BLaER1 treated with 17β-estradiol and CSF1 and Interleukin-3, amounts not matched to agents 10 nM and 100 nM (cell line): Measurements from ENCODE around the gene PTPRZ1.

Source experiments
- H3K27ac ChIP-seq, 11 experiments: shearing (Covaris generic); formaldehyde crosslinking; 2 replicates each; pipeline ENCODE4 v1.8.1; 2022
- H3K27me3 ChIP-seq, 11 experiments: shearing (Covaris generic); formaldehyde crosslinking; 2 replicates each; pipeline ENCODE4 v1.8.1; 2022
- H3K36me3 ChIP-seq, 11 experiments: shearing (Covaris generic); formaldehyde crosslinking; 2 replicates each; pipeline ENCODE4 v1.8.1; 2022
- H3K4me1 ChIP-seq, 10 experiments: shearing (Covaris generic); formaldehyde crosslinking; 2 replicates each; pipeline ENCODE4 v1.8.1; 2022
- H3K4me2 ChIP-seq, 11 experiments: shearing (Covaris generic); formaldehyde crosslinking; 2 replicates each; pipeline ENCODE4 v1.8.1; 2022
- H3K4me3 ChIP-seq, 10 experiments: shearing (Covaris generic); formaldehyde crosslinking; 2 replicates each; pipeline ENCODE4 v1.8.1; 2022
- H3K9ac ChIP-seq, 11 experiments: shearing (Covaris generic); formaldehyde crosslinking; 2 replicates each; pipeline ENCODE4 v1.8.1; 2022
- H3K9me3 ChIP-seq, 11 experiments: shearing (Covaris generic); formaldehyde crosslinking; replicated peaks in 1 of 11; 2 replicates each; pipeline ENCODE4 v1.8.1; 2022
- H4K20me1 ChIP-seq, 11 experiments: shearing (Covaris generic); formaldehyde crosslinking; 2 replicates each; pipeline ENCODE4 v1.8.1; 2022
- Cebpa-rat ChIP-seq, 11 experiments: shearing (Covaris generic); IDR thresholded peaks; 2 replicates each; pipeline ENCODE4 v1.8.1; 2022

Gene PTPRZ1

GRCh38 chr7:121862591-121862990 lies 10.4 kb upstream of the PTPRZ1 start:
- no peaks in the 10 kb centered on the region for H3K27me3 ChIP-seq
- no peaks in the 10 kb centered on the region for H3K36me3 ChIP-seq
- H4K20me1 ChIP-seq = no peaks in the 10 kb centered on the region
- no peak overlapping the region for H3K9ac ChIP-seq
- no peak overlapping the region for H3K4me3 ChIP-seq
- no peak overlapping the region for H3K4me2 ChIP-seq
- H3K27ac ChIP-seq = no peak overlapping the region
- no peaks in the 10 kb centered on the region for H3K4me1 ChIP-seq
- no peaks in the 10 kb centered on the region for H3K9me3 ChIP-seq
- no peak for TF ChIP-seq Cebpa-rat (IDR thresholded peaks at IDR 0.05)

- no peak overlapping the region for H3K27ac ChIP-seq
- no peak overlapping the region for H3K4me3 ChIP-seq
- H3K9ac ChIP-seq = no peak overlapping the region
- peaks cover 0 to 11% (median 9%) of the 10 kb centered on the region in 10 experiments; a peak in 8 of 20 replicates for H3K4me1 ChIP-seq
- peaks cover 0 to 5% (median 0%) of the 10 kb centered on the region in 11 experiments; a peak in 1 of 22 replicates for H3K9me3 ChIP-seq
- no peak for TF ChIP-seq Cebpa-rat (IDR thresholded peaks at IDR 0.05)
- peaks cover 0 to 12% (median 0%) of the 10 kb centered on the region in 11 experiments; a peak in 3 of 22 replicates for H4K20me1 ChIP-seq
- H3K27me3 ChIP-seq = peaks cover 43 to 54% (median 53%) of the 10 kb centered on the region in 11 experiments
- H3K36me3 ChIP-seq = no peaks in the 10 kb centered on the region
- no peak overlapping the region for H3K4me2 ChIP-seq
Observed at GRCh38 chr7:121871188-121871587, 1.8 kb upstream of the PTPRZ1 start.

- Histone ChIP-seq H3K36me3 (no peaks in the 10 kb centered on the region), H4K20me1 (peaks cover 0 to 12% (median 0%) of the 10 kb centered on the region in 11 experiments; a peak in 3 of 22 replicates), H3K9me3 (peaks cover 0 to 5% (median 0%) of the 10 kb centered on the region in 11 experiments; a peak in 1 of 22 replicates), H3K27ac (no peak overlapping the region), H3K4me1 (peaks cover 0 to 11% (median 9%) of the 10 kb centered on the region in 10 experiments; a peak in 8 of 20 replicates), H3K4me3 (peak overlapping the region; percentile 59 to 71 (median 64)), H3K4me2 (peak overlapping the region; percentile 90 to 99 (median 97)), H3K9ac (peak overlapping the region in 9 of 11 experiments; percentile 39 to 66 (median 58); a peak in 17 of 22 replicates), H3K27me3 (peaks cover 43 to 54% (median 53%) of the 10 kb centered on the region in 11 experiments)
- no peak for TF ChIP-seq Cebpa-rat (IDR thresholded peaks at IDR 0.05)
Observed at GRCh38 chr7:121873289-121874194, 581 bp downstream of the PTPRZ1 start.

GRCh38 chr7:121874298-121874697 lies 1.3 kb downstream of the PTPRZ1 start:
- H3K4me3 ChIP-seq = no peak overlapping the region
- H3K4me2 ChIP-seq = no peak overlapping the region
- no peaks in the 10 kb centered on the region for H3K36me3 ChIP-seq
- peaks cover 0 to 12% (median 0%) of the 10 kb centered on the region in 11 experiments; a peak in 3 of 22 replicates for H4K20me1 ChIP-seq
- H3K4me1 ChIP-seq = peaks cover 0 to 11% (median 9%) of the 10 kb centered on the region in 10 experiments; a peak in 8 of 20 replicates
- no peak for TF ChIP-seq Cebpa-rat (IDR thresholded peaks at IDR 0.05)
- no peak overlapping the region for H3K9ac ChIP-seq
- H3K27me3 ChIP-seq = peaks cover 43 to 54% (median 53%) of the 10 kb centered on the region in 11 experiments
- no peak overlapping the region for H3K27ac ChIP-seq
- peaks cover 0 to 5% (median 0%) of the 10 kb centered on the region in 11 experiments; a peak in 1 of 22 replicates for H3K9me3 ChIP-seq

GRCh38 chr7:121875203-121875602 lies 2.2 kb downstream of the PTPRZ1 start:
- H3K4me3 ChIP-seq = no peak overlapping the region
- peaks cover 0 to 5% (median 0%) of the 10 kb centered on the region in 11 experiments; a peak in 1 of 22 replicates for H3K9me3 ChIP-seq
- H4K20me1 ChIP-seq = peaks cover 0 to 12% (median 0%) of the 10 kb centered on the region in 11 experiments; a peak in 3 of 22 replicates
- H3K9ac ChIP-seq = no peak overlapping the region
- peaks cover 43 to 54% (median 53%) of the 10 kb centered on the region in 11 experiments for H3K27me3 ChIP-seq
- H3K27ac ChIP-seq = no peak overlapping the region
- H3K4me2 ChIP-seq = no peak overlapping the region
- TF ChIP-seq Cebpa-rat (IDR thresholded peaks at IDR 0.05) = no peak
- H3K4me1 ChIP-seq = peaks cover 0 to 11% (median 9%) of the 10 kb centered on the region in 10 experiments; a peak in 8 of 20 replicates
- H3K36me3 ChIP-seq = no peaks in the 10 kb centered on the region

GRCh38 chr7:121876656-121877500 lies 3.9 kb downstream of the PTPRZ1 start:
- no peak overlapping the region for H3K4me3 ChIP-seq
- H3K9me3 ChIP-seq = peaks cover 0 to 5% (median 0%) of the 10 kb centered on the region in 11 experiments; a peak in 1 of 22 replicates
- no peak overlapping the region for H3K9ac ChIP-seq
- H3K4me2 ChIP-seq = no peak overlapping the region
- no peak for TF ChIP-seq Cebpa-rat (IDR thresholded peaks at IDR 0.05)
- H3K27ac ChIP-seq = no peak overlapping the region
- no peaks in the 10 kb centered on the region for H3K36me3 ChIP-seq
- peaks cover 34 to 40% (median 39%) of the 10 kb centered on the region in 11 experiments for H3K27me3 ChIP-seq
- peaks cover 0 to 11% (median 9%) of the 10 kb centered on the region in 10 experiments; a peak in 8 of 20 replicates for H3K4me1 ChIP-seq
- peaks cover 0 to 12% (median 0%) of the 10 kb centered on the region in 11 experiments; a peak in 3 of 22 replicates for H4K20me1 ChIP-seq

- Histone ChIP-seq H3K9ac (no peak overlapping the region), H4K20me1 (no peaks in the 10 kb centered on the region), H3K27ac (no peak overlapping the region), H3K4me2 (no peak overlapping the region), H3K9me3 (peaks cover 0 to 5% (median 0%) of the 10 kb centered on the region in 11 experiments; a peak in 1 of 22 replicates), H3K36me3 (no peaks in the 10 kb centered on the region), H3K27me3 (peaks cover 13 to 19% (median 18%) of the 10 kb centered on the region in 11 experiments), H3K4me3 (no peak overlapping the region), H3K4me1 (peaks cover 0 to under 1% (median 0%) of the 10 kb centered on the region in 10 experiments; a peak in 2 of 20 replicates)
- no peak for TF ChIP-seq Cebpa-rat (IDR thresholded peaks at IDR 0.05)
Observed at GRCh38 chr7:121878918-121879464, 6.0 kb downstream of the PTPRZ1 start.

GRCh38 chr7:121879544-121879943 lies 6.6 kb downstream of the PTPRZ1 start:
- Histone ChIP-seq H3K27ac (no peak overlapping the region), H3K9me3 (peaks cover 0 to 5% (median 0%) of the 10 kb centered on the region in 11 experiments; a peak in 1 of 22 replicates), H3K9ac (no peak overlapping the region), H3K4me1 (no peaks in the 10 kb centered on the region), H3K4me2 (no peak overlapping the region), H4K20me1 (no peaks in the 10 kb centered on the region), H3K27me3 (peaks cover 7 to 13% (median 12%) of the 10 kb centered on the region in 11 experiments), H3K36me3 (no peaks in the 10 kb centered on the region), H3K4me3 (no peak overlapping the region)
- no peak for TF ChIP-seq Cebpa-rat (IDR thresholded peaks at IDR 0.05)
